Esophagus squamous epithelium (tissue), 4 donors: ENCODE measurements around the gene BOLL.

Experiments used
- CTCF ChIP-seq, 6 experiments: fragments of 450-650 bp in 4 of 6; fragments of 200-600 bp in 2 of 6; sonication (generic) in 2 of 6; IDR thresholded peaks; one replicate each; pipeline ENCODE4 v1.5.1; 2016 to 2019; ENCODE audit warnings: antibody characterized with exemption in 6 of 6, mild to moderate bottlenecking in 4 of 6, moderate library complexity in 4 of 6
- POLR2A ChIP-seq, 4 donors: fragments of 450-650 bp; IDR thresholded peaks; one replicate each; pipeline ENCODE4 v1.6.1; 2017; ENCODE audit warnings: antibody characterized with exemption in 4 of 4, mild to moderate bottlenecking in 4 of 4, moderate library complexity in 3 of 4

GRCh38 chr2:197707316-197708213 lies 77.6 kb downstream of the BOLL start:
- TF ChIP-seq CTCF (IDR thresholded peaks at IDR 0.05) (peak; percentile 45 to 75 (median 68)), POLR2A (IDR thresholded peaks at IDR 0.05) (no peak)
